ENCODE data around the gene OSCP1. TPM values are rescaled to one million over a fixed set of nuclear protein-coding genes. Genes with fewer than 3 reads are reported as not detected.

OSCP1 gene
- total RNA-seq, 1 donor from 2014 or later = 6.2 TPM

- no peaks in the 10 kb centered on the region for H3K9me3 Mint-ChIP-seq (ENCODE audit: low read depth)
- no peak overlapping the region for H3K4me3 Mint-ChIP-seq (ENCODE audit: unreplicated experiment)
- H3K36me3 Mint-ChIP-seq (ENCODE audit: low read depth) = peaks cover 5% of the 10 kb centered on the region
- TF ChIP-seq CTCF (IDR thresholded peaks at IDR 0.05) = no peak
- peak overlapping the region; percentile 59 for H3K27ac Mint-ChIP-seq (ENCODE audit: unreplicated experiment)
- peaks cover 13% of the 10 kb centered on the region for H3K4me1 Mint-ChIP-seq (ENCODE audit: low read depth)
- H3K27me3 Mint-ChIP-seq (ENCODE audit: low read depth) = no peaks in the 10 kb centered on the region
- no peak for DNase-seq (ENCODE audit: low spot score)
Measured at GRCh38 chr1:36420409-36420808, 29.8 kb downstream of the OSCP1 start.

GRCh38 chr1:36419569-36419968 lies 30.7 kb downstream of the OSCP1 start:
- no peak for TF ChIP-seq CTCF (IDR thresholded peaks at IDR 0.05)
- DNase-seq (ENCODE audit: low spot score) = no peak

GRCh38 chr1:36419140-36419539 lies 31.1 kb downstream of the OSCP1 start:
- no peak for DNase-seq (ENCODE audit: low spot score)
- Mint-ChIP-seq H3K27ac (ENCODE audit: unreplicated experiment) (no peak overlapping the region), H3K9me3 (ENCODE audit: low read depth) (no peaks in the 10 kb centered on the region), H3K4me1 (ENCODE audit: low read depth) (peaks cover 13% of the 10 kb centered on the region), H3K4me3 (ENCODE audit: unreplicated experiment) (no peak overlapping the region), H3K27me3 (ENCODE audit: low read depth) (no peaks in the 10 kb centered on the region), H3K36me3 (ENCODE audit: low read depth) (peaks cover 5% of the 10 kb centered on the region)
- no peak for TF ChIP-seq CTCF (IDR thresholded peaks at IDR 0.05)

More at GRCh38 chr1:36419569-36419968, 30.7 kb downstream of the OSCP1 start:
- Mint-ChIP-seq H3K27me3 (ENCODE audit: low read depth) (no peaks in the 10 kb centered on the region), H3K36me3 (ENCODE audit: low read depth) (peaks cover 5% of the 10 kb centered on the region), H3K4me1 (ENCODE audit: low read depth) (peaks cover 13% of the 10 kb centered on the region), H3K9me3 (ENCODE audit: low read depth) (no peaks in the 10 kb centered on the region), H3K27ac (ENCODE audit: unreplicated experiment) (no peak overlapping the region), H3K4me3 (ENCODE audit: unreplicated experiment) (no peak overlapping the region)

- Mint-ChIP-seq H3K4me3 (ENCODE audit: unreplicated experiment) (no peak overlapping the region), H3K27ac (ENCODE audit: unreplicated experiment) (no peak overlapping the region), H3K27me3 (ENCODE audit: low read depth) (no peaks in the 10 kb centered on the region), H3K36me3 (ENCODE audit: low read depth) (peaks cover 5% of the 10 kb centered on the region), H3K4me1 (ENCODE audit: low read depth) (peaks cover 13% of the 10 kb centered on the region), H3K9me3 (ENCODE audit: low read depth) (no peaks in the 10 kb centered on the region)
- no peak for TF ChIP-seq CTCF (IDR thresholded peaks at IDR 0.05)
- DNase-seq (ENCODE audit: low spot score) = no peak
Measured at GRCh38 chr1:36417931-36418330, 32.3 kb downstream of the OSCP1 start.

GRCh38 chr1:36415661-36416326 lies 34.5 kb downstream of the OSCP1 start:
- Mint-ChIP-seq H3K9me3 (ENCODE audit: low read depth) (no peaks in the 10 kb centered on the region), H3K4me1 (ENCODE audit: low read depth) (peaks cover 10% of the 10 kb centered on the region), H3K36me3 (ENCODE audit: low read depth) (peaks cover 6% of the 10 kb centered on the region), H3K27me3 (ENCODE audit: low read depth) (no peaks in the 10 kb centered on the region), H3K27ac (ENCODE audit: unreplicated experiment) (no peak overlapping the region), H3K4me3 (ENCODE audit: unreplicated experiment) (no peak overlapping the region)
- no peak for TF ChIP-seq CTCF (IDR thresholded peaks at IDR 0.05)
- no peak for DNase-seq (ENCODE audit: low spot score)
